OCI-LY1 (cell line): ENCODE data around the gene CAPRIN2.

ENCODE experiments used
- CTCF ChIP-seq: fragments of 200-600 bp; sonication (generic), shearing (Covaris generic); IDR thresholded peaks from 2 replicates; pipeline ENCODE4 v1.5.1; 2017; ENCODE audit warnings: mild to moderate bottlenecking, antibody characterized with exemption, low read length, moderate library complexity, mixed read lengths
- EZH2 ChIP-seq: fragments of 200-600 bp; sonication (generic), shearing (Covaris generic); IDR thresholded peaks from 2 replicates; pipeline ENCODE4 v1.8.0; 2017; ENCODE audit warnings: borderline replicate concordance, mixed run types, mild to moderate bottlenecking, antibody characterized with exemption, low read length, moderate library complexity, mixed read lengths

GRCh38 chr12:30783946-30784345 lies 29.2 kb upstream of the CAPRIN2 start:
- TF ChIP-seq EZH2 (no peak), CTCF (no peak)
